GM18505 (cell line): ENCODE measurements around the gene CNTNAP2.

ENCODE experiments used
- ATAC-seq: cut with Tn5 transposase; IDR thresholded peaks from one replicate; pipeline ENCODE4 v1.9.1; 2021; ENCODE audit not compliant: unreplicated experiment
- POLR2A ChIP-seq: IDR thresholded peaks from 4 replicates; pipeline ENCODE4 v1.6.1; 2011; ENCODE audit warnings: borderline replicate concordance; ENCODE audit not compliant: insufficient read depth, insufficient read length; ENCODE audit errors: extremely low read depth

Gene CNTNAP2

DNA sequence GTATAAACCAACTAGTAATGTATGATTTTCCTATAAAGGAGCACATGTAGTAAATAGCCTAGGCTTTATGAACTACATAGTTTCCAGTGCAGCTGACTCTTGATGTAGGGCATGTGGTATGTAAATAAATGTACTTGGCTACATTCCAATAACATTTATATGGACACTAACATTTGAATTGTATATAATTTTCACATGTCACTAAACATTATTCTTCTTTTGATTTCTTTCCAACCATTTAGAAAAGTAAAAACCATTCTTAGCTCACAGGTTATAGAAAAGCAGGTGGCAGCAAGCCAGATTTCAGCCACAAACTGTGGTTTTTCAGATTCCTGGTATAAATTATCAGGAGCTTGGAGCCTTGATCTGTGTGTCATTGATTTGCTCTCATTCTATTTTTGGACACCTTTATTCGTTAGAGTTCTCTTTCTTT lies 1182.0 kb downstream of the CNTNAP2 start:
- TF ChIP-seq POLR2A, result no peak
- no peak for ATAC-seq

DNA sequence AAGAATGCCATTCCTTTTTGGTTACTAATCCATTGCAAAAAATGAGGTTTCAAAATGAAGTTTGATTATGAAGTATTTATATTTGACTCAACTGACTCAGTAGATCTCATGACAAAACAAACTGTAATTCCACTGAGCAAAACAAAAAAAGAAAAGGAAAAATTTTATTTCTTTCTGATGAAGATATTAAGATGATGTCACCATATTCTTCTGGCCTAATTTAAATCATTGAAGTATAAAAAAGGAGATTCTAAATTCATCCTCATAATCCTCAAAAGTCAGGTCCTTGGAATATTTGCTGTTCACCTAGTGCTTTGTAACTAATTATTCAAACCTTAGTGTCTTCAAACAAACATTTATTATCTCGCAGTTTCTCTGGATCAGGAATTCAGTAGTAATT lies 1183.7 kb downstream of the CNTNAP2 start:
- TF ChIP-seq POLR2A, result no peak
- no peak for ATAC-seq

DNA sequence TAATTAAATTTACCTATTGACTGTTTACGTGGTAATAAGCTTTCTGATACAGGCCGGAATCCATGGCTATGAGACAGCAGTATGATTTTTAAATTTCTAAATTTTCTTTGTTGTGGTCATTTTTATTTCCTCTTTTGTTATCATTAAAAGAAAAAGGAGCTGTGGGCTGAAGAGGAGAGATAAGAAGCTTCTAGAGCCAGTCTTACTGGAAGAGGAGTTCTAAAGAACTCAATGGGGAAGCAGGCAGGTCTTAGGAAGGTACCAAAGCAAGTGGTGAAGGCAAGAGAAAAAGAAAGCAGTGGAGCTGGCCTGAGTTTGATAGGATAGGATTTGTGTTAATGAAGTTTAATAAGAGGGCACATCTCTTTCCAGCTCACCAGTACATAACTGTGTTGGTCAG lies 1187.8 kb downstream of the CNTNAP2 start:
- ATAC-seq, result no peak
- TF ChIP-seq POLR2A, result no peak

DNA sequence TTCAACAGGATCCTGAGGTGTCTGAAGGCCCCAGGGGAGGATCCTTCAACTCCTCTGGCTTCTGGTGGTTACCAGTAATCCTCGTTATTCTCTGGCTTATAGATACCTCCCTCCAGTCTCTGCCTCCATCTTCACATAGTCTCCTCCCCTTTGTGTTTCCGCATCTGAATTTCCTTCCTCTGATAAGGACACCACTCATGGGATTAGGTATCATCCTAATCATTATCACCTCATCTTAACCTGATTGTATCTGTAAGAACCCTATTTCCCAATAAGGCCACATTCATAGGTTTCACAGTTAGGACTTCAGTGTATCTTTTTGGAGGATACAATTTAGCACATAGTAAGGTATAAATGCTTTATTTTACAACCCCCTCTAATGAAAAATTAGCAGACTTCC lies 1189.2 kb downstream of the CNTNAP2 start:
- no peak for TF ChIP-seq POLR2A

DNA sequence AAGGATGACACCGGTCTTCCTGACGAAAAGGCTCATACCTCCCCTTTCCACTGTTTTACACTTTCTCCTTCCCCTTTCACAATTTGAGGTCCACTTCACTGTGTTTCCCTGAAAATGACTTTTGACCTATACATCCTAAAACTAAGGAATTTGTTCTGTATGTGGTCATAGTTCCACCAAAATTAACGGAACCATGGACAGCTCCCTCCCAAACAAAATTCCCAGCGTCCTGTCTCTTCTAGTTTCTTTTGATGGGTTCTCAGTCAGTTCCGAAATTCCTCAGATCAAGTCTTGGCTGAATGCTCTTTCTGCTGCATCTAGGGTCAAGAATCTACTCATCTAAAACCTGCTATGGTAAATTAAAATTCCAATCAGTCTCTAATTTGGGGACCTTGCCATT lies 1191.9 kb downstream of the CNTNAP2 start:
- ATAC-seq, result no peak
- TF ChIP-seq POLR2A, result no peak

More for the DNA sequence above, 1189.2 kb downstream of the CNTNAP2 start:
- ATAC-seq, result no peak

DNA sequence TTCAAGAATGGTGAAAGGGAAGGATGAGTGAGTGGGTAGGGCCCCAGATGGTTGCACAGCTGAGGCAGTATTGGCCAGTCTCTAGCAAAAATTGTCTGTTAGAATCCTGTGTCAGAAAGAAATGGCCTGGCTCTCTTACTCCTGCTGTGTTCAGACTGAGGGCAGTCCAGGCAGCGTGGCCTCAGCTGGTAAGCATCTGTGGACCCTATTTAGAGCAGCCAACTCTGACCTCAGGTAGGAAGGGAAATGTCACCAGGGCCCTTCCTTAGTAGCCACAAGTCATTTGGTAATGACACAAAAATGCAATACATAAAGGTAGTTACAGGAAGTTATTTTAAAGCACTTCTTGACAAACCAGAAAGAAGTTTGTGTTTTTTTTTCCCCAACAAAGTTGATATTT lies 1194.7 kb downstream of the CNTNAP2 start:
- ATAC-seq, result no peak
- TF ChIP-seq POLR2A, result no peak

DNA sequence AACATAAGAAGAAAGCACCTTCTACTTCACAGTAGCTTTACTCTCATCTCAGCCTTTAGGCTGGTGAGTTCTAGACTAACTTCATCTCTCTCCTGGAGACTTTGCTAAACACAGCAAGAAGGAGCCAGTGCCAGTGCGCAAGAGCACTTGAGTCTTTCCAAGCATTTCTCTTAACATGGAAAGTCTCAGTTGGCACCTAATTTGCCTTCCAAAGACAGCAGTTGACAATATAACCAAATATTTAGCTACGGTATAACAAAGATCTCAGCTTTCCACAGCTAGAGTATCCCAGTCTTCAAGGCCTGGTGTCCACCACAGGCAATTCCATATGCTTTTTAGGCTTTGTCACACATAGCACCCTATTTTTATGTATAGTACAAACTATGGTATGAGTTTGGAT lies 1204.9 kb downstream of the CNTNAP2 start:
- ATAC-seq, result no peak

DNA sequence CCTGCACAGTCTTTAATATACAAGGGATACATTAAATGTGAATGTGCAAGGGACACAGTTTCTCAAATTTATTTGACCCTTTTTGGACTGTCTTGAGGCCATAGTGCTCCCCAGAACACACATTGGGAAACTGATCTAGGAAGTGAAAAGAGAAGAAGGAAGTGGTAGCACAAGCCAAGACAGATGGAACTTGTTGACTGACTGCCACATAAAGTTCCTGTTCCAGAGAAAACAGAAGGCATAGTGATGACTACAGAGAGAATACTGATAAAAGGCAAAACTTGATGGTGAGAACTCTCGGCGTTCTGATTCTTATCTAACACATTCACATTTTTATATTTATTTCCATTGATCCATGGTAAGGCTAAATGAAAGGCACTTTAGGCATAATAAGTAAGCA lies 1216.4 kb downstream of the CNTNAP2 start:
- TF ChIP-seq POLR2A, result no peak
- ATAC-seq, result no peak

More for the DNA sequence above, 1204.9 kb downstream of the CNTNAP2 start:
- TF ChIP-seq POLR2A, result no peak

DNA sequence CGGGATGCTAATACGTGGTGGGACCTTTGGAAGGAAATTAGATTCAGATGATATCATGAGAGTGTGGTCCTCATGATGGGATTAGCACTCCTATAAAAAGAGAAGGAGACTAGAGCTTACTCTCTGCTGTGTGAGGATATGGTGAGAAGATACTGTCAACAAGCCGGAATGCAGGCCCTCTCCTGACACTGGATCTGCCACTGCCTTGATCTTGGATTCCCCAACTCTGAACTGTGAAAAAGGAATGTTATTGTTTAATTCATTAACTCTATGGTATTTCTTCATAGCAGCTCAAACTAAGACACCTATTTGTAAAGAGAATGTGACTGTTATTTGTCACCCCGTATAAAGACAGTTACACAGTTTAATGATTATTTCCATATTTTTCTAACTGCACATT lies 1246.5 kb downstream of the CNTNAP2 start:
- no peak for ATAC-seq
- no peak for TF ChIP-seq POLR2A

DNA sequence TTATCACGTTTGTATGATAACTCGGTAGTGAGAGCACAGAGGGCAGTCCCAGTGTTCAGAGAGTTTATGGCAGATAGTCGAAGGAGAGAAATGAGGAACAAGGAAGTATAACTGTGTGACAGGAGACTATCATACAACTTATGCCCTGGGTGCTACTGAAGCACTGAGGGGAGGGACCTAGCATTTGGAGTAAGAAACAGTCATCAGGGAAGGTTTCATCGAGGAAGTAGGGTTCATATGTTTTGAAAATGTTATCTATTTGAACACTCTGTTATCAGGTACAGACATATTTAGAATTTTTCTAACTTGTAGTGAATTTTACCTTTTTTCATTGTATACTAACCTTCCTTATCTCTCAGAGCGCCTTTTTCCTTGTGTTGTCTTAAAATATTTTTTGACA lies 1259.6 kb downstream of the CNTNAP2 start:
- TF ChIP-seq POLR2A, result no peak
- no peak for ATAC-seq

DNA sequence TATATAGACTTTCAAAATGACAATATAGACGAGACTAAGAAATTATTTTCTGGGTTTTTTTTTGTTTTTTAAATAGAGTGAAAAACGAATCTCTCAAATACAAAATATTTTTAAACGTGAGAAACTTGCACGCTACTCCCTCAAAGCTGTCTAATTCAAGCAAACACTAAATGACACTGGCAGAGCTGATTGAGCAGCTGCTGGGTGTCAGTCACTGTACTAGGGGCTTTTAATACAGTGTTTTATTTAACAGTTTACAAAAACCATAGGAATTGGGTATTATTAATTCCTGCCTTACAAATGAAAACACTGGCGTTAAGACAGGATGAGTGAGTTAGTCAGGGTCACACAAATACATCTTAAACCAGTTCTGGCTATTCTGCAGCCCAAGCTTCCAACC lies 1264.3 kb downstream of the CNTNAP2 start:
- no peak for ATAC-seq
- TF ChIP-seq POLR2A, result no peak

DNA sequence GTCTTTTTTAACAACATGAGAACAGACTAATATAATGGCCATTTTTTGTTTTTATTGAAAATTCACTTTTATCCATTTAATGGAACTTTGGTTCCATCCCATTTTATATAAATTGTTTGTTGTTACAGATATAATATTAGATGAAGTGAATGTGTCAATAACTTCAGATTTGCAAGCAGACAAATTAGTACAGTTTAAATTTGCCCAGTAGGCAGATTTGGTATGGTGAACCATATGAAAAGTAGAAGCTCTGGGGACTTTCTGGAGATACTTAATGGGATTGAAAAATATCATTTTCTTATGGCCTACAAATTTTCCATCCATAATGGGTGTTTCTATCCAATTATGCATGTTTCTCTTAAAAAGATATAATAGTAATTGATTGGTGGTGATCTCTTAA lies 1277.7 kb downstream of the CNTNAP2 start:
- no peak for ATAC-seq
- TF ChIP-seq POLR2A, result no peak

DNA sequence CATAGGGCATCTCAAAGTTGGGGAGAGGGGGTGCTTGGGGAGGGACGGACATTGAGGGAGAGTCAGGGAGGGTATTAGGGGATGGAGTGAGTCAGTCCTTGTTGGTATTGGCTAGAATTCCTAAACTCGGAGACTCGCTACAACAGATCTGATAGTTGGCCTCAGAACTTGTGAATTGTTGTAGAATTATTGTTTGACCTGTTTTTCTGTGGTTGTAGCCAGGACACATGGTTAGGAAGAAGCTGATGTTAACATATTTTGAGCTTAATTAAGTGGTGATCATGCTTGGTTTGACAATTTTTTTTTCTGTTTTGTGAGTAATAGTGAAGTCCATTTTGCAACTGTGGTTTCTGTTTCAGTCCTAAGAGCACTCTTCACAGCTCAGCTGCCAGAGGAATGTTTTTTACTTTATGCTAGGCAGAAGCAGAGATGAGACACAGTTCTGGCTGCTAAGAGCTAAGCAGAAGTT lies 1283.7 kb downstream of the CNTNAP2 start:
- no peak for ATAC-seq

DNA sequence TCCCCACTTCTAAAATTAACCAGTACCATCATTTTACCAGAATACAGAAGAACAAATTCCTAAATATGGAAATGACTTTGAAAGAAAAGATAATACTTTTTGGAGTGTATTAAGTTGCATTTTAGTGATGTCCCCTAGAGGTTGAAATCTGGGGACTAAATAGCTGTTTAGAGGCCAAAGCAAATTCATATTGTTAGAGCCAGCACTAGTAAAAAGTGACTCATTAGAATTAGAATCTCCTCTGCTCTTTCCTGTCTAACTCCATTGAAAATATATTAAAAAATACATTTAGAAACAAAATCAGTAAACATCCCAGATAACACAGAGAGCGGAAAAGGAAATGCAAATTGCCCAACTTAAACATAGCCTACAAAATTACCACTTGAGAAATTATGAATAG lies 1284.3 kb downstream of the CNTNAP2 start:
- TF ChIP-seq POLR2A, result no peak
- ATAC-seq, result no peak

More for the DNA sequence above, 1283.7 kb downstream of the CNTNAP2 start:
- no peak for TF ChIP-seq POLR2A

DNA sequence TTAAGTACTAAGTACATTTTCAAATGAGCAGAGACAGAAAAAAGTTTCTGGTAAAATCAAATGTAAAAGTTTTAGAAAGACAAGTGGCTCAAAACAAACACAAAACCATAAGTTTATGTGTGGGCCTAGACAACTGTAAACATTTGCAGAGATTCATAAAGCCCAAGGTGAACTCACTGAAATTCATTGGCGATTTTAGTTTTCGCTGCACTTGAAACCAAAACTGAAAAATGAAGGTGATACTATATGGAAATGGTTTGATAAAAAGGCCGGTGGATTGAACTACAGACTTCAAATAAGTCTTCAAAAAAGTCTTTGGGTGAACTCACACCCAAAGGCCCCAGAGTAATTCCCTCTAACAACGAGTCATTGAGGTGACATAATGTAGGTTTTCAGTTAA lies 1289.0 kb downstream of the CNTNAP2 start:
- TF ChIP-seq POLR2A, result no peak
- ATAC-seq, result no peak
